ENCODE data around the gene SNTG2.

Gene SNTG2

DNA sequence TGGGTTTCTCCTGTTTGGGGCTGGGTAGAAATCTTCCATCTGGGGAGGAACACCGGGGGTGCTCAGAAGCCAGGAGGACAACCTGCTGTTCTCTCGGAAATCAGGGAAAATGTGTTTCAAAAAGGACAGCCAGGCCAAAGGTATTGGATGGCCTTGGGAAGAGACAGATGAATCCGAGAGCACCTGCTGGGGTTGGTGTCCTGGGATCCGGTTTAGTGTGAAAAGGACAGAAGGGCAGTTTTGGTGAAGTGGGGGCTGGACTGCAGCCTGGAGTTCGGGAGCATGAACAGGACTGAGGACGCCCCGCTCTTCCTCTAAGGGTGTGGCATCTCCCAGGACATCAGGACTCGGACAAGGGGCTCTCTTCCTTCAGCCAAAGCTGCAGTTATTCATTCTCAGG lies 24.9 kb upstream of the SNTG2 start:
- Histone ChIP-seq H3K9ac (ENCODE audit: low read depth, low read length, poor library complexity) (no peak overlapping the region), H3K18ac (ENCODE audit: low read length) (no peak overlapping the region), H2AFZ (ENCODE audit: low read length) (no peak overlapping the region), H2AK5ac (ENCODE audit: low read depth, low read length) (no peak overlapping the region), H4K8ac (ENCODE audit: low read depth, low read length) (no peak overlapping the region), H2BK5ac (ENCODE audit: low read length) (no peak overlapping the region), H3K79me1 (ENCODE audit: low read depth, low read length) (no peaks in the 10 kb centered on the region), H3K27ac (replicated peaks; ENCODE audit: low read length) (no peak overlapping the region), H3K14ac (ENCODE audit: low read length) (no peak overlapping the region), H2BK12ac (ENCODE audit: low read length) (no peak overlapping the region), H3K9me3 (replicated peaks in 1 of 2; ENCODE audit: control insufficient read depth in 2 of 2, insufficient read depth in 1 of 2, low read depth in 1 of 2, low read length in 2 of 2) (no peaks in the 10 kb centered on the region), H2BK120ac (ENCODE audit: low read depth, low read length) (no peak overlapping the region), H3K4ac (ENCODE audit: low read length) (no peak overlapping the region), H4K91ac (ENCODE audit: low read depth, low read length, poor library complexity) (no peak overlapping the region), H3K23ac (ENCODE audit: low read depth, low read length, poor library complexity) (no peak overlapping the region), H2BK15ac (ENCODE audit: low read length) (no peak overlapping the region), H3K27me3 (ENCODE audit: control insufficient read depth in 3 of 3, insufficient read depth in 3 of 3, low read depth in 1 of 3, low read length in 3 of 3) (peaks cover 0 to 3% (median 0%) of the 10 kb centered on the region in 3 experiments), H3K36me3 (replicated peaks in 1 of 2; ENCODE audit: control insufficient read depth in 2 of 2, insufficient read depth in 2 of 2, low read length in 2 of 2) (no peaks in the 10 kb centered on the region), H3K4me1 (ENCODE audit: control insufficient read depth in 2 of 2, insufficient read depth in 1 of 2, low read depth in 1 of 2, low read length in 2 of 2) (peaks cover 0 to 2% of the 10 kb centered on the region in 2 donors), H3K4me2 (ENCODE audit: insufficient read depth, low read length, poor library complexity, severe bottlenecking) (no peak overlapping the region), H3K4me3 (ENCODE audit: low read length in 2 of 2) (no peak overlapping the region)
- WGBS, 2 donors (ENCODE audit: extremely low coverage in 2 of 2, insufficient read length in 2 of 2, insufficient replicate concordance in 1 of 2): no CpG with 5 or more reads among the region's 8 CpGs
- no peak for DNase-seq (ENCODE audit: low spot score)

DNA sequence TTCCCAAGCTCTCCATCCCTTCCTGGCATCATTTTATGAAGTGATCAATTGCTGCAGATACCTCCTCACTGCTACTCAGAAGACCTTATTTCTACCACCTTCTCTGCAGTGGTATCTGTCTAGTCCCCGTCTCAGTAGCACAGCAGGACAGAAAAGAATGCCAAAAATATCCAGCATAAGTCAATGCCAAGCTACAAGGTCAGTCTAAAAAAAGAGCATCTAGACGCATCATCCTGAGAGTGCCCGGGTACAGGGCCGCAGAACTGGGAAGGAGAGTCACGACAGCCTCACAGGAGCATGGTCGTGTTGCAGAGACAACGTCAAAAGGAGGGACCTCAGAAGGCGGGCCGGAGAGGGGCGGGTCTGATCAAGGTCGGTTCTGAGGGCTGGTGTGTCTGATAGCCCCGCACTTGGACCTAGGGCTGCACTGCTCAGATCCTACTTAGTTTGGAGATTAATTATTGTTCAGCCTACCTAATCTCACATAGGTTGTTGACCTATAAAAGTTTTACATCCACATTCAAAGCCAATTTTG lies 24.3 kb upstream of the SNTG2 start:
- DNase-seq (ENCODE audit: low spot score): no peak
- H2BK12ac ChIP-seq (ENCODE audit: low read length): no peak overlapping the region

DNA sequence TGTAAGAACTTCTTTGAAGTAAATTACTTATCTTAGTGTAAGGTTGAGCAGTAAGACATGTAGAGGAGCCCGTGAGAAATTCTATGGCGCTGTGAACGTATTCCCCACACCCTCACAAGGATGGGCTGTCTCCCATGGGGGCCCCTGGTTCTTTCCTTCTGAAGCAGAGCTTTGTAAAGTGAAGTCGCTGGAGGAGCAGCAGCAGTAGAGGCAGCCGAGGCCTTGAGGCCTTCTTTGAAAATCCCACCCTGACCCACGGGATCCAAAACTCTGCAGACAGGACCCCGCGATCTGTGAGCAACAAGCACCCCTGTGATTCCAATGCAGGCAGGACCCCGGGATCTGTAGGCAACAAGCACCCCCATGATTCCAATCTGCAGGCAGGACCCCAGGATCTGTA lies 23.8 kb upstream of the SNTG2 start:
- H3K4me2 ChIP-seq (ENCODE audit: insufficient read depth, low read length, poor library complexity, severe bottlenecking): no peak overlapping the region
- no peak overlapping the region for H2BK5ac ChIP-seq (ENCODE audit: low read length)
- H2BK12ac ChIP-seq (ENCODE audit: low read length): no peak overlapping the region
- H3K9ac ChIP-seq (ENCODE audit: low read depth, low read length, poor library complexity): no peak overlapping the region
- peaks cover 0 to 2% of the 10 kb centered on the region in 2 donors for H3K4me1 ChIP-seq (ENCODE audit: control insufficient read depth in 2 of 2, insufficient read depth in 1 of 2, low read depth in 1 of 2, low read length in 2 of 2)
- no peaks in the 10 kb centered on the region for H3K79me1 ChIP-seq (ENCODE audit: low read depth, low read length)
- no peak overlapping the region for H2AK5ac ChIP-seq (ENCODE audit: low read depth, low read length)
- no peak for DNase-seq (ENCODE audit: low spot score)
- no peak overlapping the region for H3K18ac ChIP-seq (ENCODE audit: low read length)
- peaks cover 0 to 3% (median 0%) of the 10 kb centered on the region in 3 experiments for H3K27me3 ChIP-seq (ENCODE audit: control insufficient read depth in 3 of 3, insufficient read depth in 3 of 3, low read depth in 1 of 3, low read length in 3 of 3)
- no peak overlapping the region for H3K4me3 ChIP-seq (ENCODE audit: low read length in 2 of 2)
- no CpG with 5 or more reads among the region's 9 CpGs for WGBS, 2 donors (ENCODE audit: extremely low coverage in 2 of 2, insufficient read length in 2 of 2, insufficient replicate concordance in 1 of 2)
- no peak overlapping the region for H3K14ac ChIP-seq (ENCODE audit: low read length)
- H3K27ac ChIP-seq (replicated peaks; ENCODE audit: low read length): no peak overlapping the region
- H3K4ac ChIP-seq (ENCODE audit: low read length): no peak overlapping the region
- no peak overlapping the region for H4K91ac ChIP-seq (ENCODE audit: low read depth, low read length, poor library complexity)
- no peak overlapping the region for H2BK15ac ChIP-seq (ENCODE audit: low read length)
- no peaks in the 10 kb centered on the region for H3K36me3 ChIP-seq (replicated peaks in 1 of 2; ENCODE audit: control insufficient read depth in 2 of 2, insufficient read depth in 2 of 2, low read length in 2 of 2)
- H3K23ac ChIP-seq (ENCODE audit: low read depth, low read length, poor library complexity): no peak overlapping the region
- no peaks in the 10 kb centered on the region for H3K9me3 ChIP-seq (replicated peaks in 1 of 2; ENCODE audit: control insufficient read depth in 2 of 2, insufficient read depth in 1 of 2, low read depth in 1 of 2, low read length in 2 of 2)
- no peak overlapping the region for H4K8ac ChIP-seq (ENCODE audit: low read depth, low read length)
- no peak overlapping the region for H2BK120ac ChIP-seq (ENCODE audit: low read depth, low read length)
- H2AFZ ChIP-seq (ENCODE audit: low read length): no peak overlapping the region

More for the DNA sequence above, 24.3 kb upstream of the SNTG2 start:
- Histone ChIP-seq H3K9me3 (replicated peaks in 1 of 2; ENCODE audit: control insufficient read depth in 2 of 2, insufficient read depth in 1 of 2, low read depth in 1 of 2, low read length in 2 of 2) (no peaks in the 10 kb centered on the region), H3K79me1 (ENCODE audit: low read depth, low read length) (no peaks in the 10 kb centered on the region), H3K14ac (ENCODE audit: low read length) (no peak overlapping the region), H3K9ac (ENCODE audit: low read depth, low read length, poor library complexity) (no peak overlapping the region), H4K91ac (ENCODE audit: low read depth, low read length, poor library complexity) (no peak overlapping the region), H2BK5ac (ENCODE audit: low read length) (no peak overlapping the region), H2AK5ac (ENCODE audit: low read depth, low read length) (no peak overlapping the region), H3K4me3 (ENCODE audit: low read length in 2 of 2) (no peak overlapping the region), H4K8ac (ENCODE audit: low read depth, low read length) (no peak overlapping the region), H3K36me3 (replicated peaks in 1 of 2; ENCODE audit: control insufficient read depth in 2 of 2, insufficient read depth in 2 of 2, low read length in 2 of 2) (no peaks in the 10 kb centered on the region), H3K27me3 (ENCODE audit: control insufficient read depth in 3 of 3, insufficient read depth in 3 of 3, low read depth in 1 of 3, low read length in 3 of 3) (peaks cover 0 to 3% (median 0%) of the 10 kb centered on the region in 3 experiments), H2BK120ac (ENCODE audit: low read depth, low read length) (no peak overlapping the region), H2BK15ac (ENCODE audit: low read length) (no peak overlapping the region), H3K4ac (ENCODE audit: low read length) (no peak overlapping the region), H3K18ac (ENCODE audit: low read length) (no peak overlapping the region), H3K4me1 (ENCODE audit: control insufficient read depth in 2 of 2, insufficient read depth in 1 of 2, low read depth in 1 of 2, low read length in 2 of 2) (peaks cover 0 to 2% of the 10 kb centered on the region in 2 donors), H2AFZ (ENCODE audit: low read length) (no peak overlapping the region), H3K4me2 (ENCODE audit: insufficient read depth, low read length, poor library complexity, severe bottlenecking) (no peak overlapping the region), H3K23ac (ENCODE audit: low read depth, low read length, poor library complexity) (no peak overlapping the region), H3K27ac (replicated peaks; ENCODE audit: low read length) (no peak overlapping the region)
- WGBS, 2 donors (ENCODE audit: extremely low coverage in 2 of 2, insufficient read length in 2 of 2, insufficient replicate concordance in 1 of 2): no CpG with 5 or more reads among the region's 12 CpGs

DNA sequence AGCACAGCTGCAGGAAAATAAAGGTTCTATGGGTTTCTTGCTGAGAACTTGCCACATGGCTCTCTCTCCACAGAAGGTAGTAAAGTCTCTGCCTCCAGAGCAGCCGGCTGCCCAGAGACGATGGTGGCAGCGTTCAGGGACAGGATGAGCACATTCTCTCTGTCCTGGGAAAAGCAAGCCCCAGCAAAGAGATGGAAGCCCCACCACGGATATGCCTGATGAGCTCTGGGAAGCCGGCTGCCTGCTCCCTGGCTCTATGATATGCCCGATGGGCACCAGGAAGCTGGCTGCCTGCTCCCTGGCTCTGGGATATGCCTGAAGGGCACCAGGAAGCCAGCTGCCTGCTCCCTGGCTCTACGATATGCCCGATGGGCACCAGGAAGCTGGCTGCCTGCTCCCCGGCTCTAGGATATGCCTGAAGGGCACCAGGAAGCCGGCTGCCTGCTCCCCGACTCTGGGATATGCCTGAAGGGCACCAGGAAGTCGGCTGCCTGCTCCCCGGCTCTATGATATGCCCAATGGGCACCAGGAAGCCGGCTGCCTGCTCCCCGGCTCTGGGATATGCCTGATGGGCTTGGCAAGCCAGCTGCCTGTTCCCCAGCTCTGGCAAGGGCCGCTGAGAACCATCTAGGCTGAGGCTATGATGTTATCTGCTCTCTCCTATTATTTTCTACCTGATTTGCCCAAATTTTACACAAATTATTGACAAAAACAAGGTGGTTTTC lies 21.5 kb upstream of the SNTG2 start:
- H3K79me1 ChIP-seq (ENCODE audit: low read depth, low read length): no peaks in the 10 kb centered on the region
- H3K27me3 ChIP-seq (ENCODE audit: control insufficient read depth in 3 of 3, insufficient read depth in 3 of 3, low read depth in 1 of 3, low read length in 3 of 3): no peaks in the 10 kb centered on the region
- no peak overlapping the region for H2BK12ac ChIP-seq (ENCODE audit: low read length)
- H3K4me3 ChIP-seq (ENCODE audit: low read length in 2 of 2): no peak overlapping the region
- no peak overlapping the region for H3K23ac ChIP-seq (ENCODE audit: low read depth, low read length, poor library complexity)
- H2BK15ac ChIP-seq (ENCODE audit: low read length): no peak overlapping the region
- no CpG with 5 or more reads among the region's 16 CpGs for WGBS, 2 donors (ENCODE audit: extremely low coverage in 2 of 2, insufficient read length in 2 of 2, insufficient replicate concordance in 1 of 2)
- no peak overlapping the region for H2AK5ac ChIP-seq (ENCODE audit: low read depth, low read length)
- no peak overlapping the region for H2BK120ac ChIP-seq (ENCODE audit: low read depth, low read length)
- no peak overlapping the region for H3K9ac ChIP-seq (ENCODE audit: low read depth, low read length, poor library complexity)
- H3K4me2 ChIP-seq (ENCODE audit: insufficient read depth, low read length, poor library complexity, severe bottlenecking): no peak overlapping the region
- no peak overlapping the region for H3K18ac ChIP-seq (ENCODE audit: low read length)
- H3K27ac ChIP-seq (replicated peaks; ENCODE audit: low read length): no peak overlapping the region
- H2BK5ac ChIP-seq (ENCODE audit: low read length): no peak overlapping the region
- H3K36me3 ChIP-seq (replicated peaks in 1 of 2; ENCODE audit: control insufficient read depth in 2 of 2, insufficient read depth in 2 of 2, low read length in 2 of 2): no peaks in the 10 kb centered on the region
- H3K9me3 ChIP-seq (replicated peaks in 1 of 2; ENCODE audit: control insufficient read depth in 2 of 2, insufficient read depth in 1 of 2, low read depth in 1 of 2, low read length in 2 of 2): no peaks in the 10 kb centered on the region
- H2AFZ ChIP-seq (ENCODE audit: low read length): no peak overlapping the region
- H4K8ac ChIP-seq (ENCODE audit: low read depth, low read length): no peak overlapping the region
- no peak overlapping the region for H4K91ac ChIP-seq (ENCODE audit: low read depth, low read length, poor library complexity)
- peaks cover 0 to 6% of the 10 kb centered on the region in 2 donors for H3K4me1 ChIP-seq (ENCODE audit: control insufficient read depth in 2 of 2, insufficient read depth in 1 of 2, low read depth in 1 of 2, low read length in 2 of 2)
- no peak overlapping the region for H3K14ac ChIP-seq (ENCODE audit: low read length)
- no peak for DNase-seq (ENCODE audit: low spot score)
- H3K4ac ChIP-seq (ENCODE audit: low read length): no peak overlapping the region
